NCI-H748 (cell line): ENCODE data around the gene IL25.
"Not testable (repeated sequence)": the region's sequence is repeated elsewhere in the genome, so short reads cannot be mapped to it uniquely, and the experiment has no call there.

Source experiments
- DNase-seq: peaks from one replicate; lab custom pipeline; 2025; ENCODE audit not compliant: unreplicated experiment; lab: John Stamatoyannopoulos, UW

The IL25 gene

DNA sequence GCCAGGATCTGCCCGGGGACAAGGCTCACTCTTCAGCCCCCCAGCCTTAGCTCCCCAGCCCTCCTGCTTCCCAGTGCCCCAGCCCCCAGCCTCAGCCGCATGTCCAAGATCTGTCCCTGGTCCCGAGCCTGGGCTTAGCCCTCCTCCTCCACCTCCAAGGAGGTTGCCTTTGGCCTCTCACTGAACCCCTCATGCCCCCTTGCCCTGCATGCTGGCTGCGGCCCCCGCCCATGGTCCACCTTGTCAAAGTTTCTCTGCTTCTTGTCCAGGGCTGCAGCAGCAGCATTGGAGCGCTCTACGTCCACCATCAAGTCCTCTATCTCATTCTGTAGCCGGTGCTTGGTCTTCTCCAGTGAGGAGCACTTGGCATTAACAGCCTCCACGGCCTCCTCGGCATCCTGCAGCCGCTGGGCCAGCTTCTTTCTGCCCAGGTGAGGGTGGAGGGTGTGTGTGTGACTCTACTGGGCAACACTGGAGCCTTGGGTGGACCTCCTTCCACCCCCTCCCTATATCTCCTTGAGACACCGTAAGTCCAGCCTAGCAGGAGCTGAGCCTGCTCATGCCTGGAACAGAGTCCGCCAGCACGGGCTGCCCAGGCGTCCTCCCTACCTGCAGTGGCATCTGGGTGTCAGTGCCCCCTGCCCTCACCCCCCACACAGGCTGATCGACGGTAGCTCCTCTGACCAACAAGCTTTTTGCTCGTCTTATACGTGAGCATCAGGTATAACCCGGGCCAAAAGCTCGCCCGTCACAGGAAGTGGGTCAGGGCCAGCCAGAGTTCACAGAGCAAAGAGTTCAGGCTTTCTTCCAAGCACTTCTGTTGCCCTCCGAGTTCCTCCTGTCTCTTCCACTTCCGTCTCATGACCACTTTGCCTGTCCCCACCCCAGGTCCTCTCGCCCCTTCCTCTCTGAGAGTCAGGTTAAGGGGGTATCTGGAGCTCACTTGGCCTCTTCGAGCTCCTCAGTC, 15.6 kb downstream of the IL25 start:
- no peak for DNase-seq

GRCh38 chr14:23388996-23389395, 16.4 kb downstream of the IL25 start:
- no peak for DNase-seq

DNA sequence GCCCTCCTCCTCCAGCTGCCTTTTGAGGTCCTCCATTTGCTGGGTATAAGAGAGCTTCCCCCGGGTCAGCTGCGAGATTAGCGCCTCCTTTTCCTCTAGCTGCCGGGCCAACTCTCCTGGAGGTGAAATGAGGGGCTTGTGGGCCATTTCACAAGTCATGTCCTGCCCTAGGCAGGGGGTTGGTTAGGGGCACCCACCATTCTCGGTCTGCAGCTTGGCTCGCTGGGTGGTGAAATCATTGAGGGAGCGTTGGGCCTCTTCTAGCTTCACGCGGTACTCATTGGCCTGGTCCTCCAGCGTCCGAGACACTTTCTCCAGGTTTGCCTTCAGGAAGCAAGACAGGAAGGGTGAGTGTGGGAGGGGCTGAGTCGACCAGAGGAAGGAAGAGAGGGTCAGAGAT, 16.8 kb downstream of the IL25 start:
- DNase-seq, result no peak

- not testable (repeated sequence) for DNase-seq
Observed at GRCh38 chr14:23389871-23390270, 17.3 kb downstream of the IL25 start.

DNA sequence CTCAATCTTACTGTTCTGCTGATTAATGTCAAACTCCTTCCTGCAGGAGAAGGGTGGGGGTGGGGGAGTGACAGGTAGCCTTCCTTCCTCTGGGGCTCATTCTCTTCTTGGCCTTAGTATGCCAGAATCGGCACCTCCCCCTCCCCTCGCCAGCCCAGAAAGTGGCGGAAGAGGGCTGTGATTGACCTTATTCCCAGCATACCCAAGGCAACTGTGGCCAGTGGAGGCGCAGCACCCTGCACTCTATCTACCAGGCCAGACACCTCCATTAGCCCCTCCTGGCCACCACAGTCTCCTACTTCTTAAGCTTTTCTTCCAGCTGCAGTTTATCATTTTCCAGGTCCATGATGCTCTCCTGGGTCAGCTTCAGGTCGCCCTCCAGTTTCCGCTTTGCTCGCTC, 20.0 kb downstream of the IL25 start:
- DNase-seq, result no peak

DNA sequence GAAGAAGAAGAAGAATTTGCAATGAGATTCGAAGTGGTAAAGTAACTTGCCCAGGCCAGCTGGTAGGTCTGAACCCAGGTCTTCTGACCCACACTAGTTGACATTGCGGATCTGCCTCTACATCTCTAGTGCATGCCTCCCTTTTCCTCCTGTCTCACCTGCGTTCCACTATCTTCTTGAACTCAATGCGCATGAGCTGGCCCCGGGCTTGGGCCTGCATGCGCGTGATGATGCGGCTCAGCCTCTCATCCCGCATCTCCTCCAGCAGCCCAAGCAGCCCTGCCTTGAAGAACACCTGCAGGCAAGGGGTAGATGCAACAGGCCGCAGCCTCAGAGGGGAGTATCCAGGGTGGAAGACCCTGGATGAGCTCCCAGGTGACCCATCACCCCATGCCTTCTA, 23.5 kb downstream of the IL25 start:
- DNase-seq, result no peak

GRCh38 chr14:23396781-23397407, 24.3 kb downstream of the IL25 start:
- no peak for DNase-seq

DNA sequence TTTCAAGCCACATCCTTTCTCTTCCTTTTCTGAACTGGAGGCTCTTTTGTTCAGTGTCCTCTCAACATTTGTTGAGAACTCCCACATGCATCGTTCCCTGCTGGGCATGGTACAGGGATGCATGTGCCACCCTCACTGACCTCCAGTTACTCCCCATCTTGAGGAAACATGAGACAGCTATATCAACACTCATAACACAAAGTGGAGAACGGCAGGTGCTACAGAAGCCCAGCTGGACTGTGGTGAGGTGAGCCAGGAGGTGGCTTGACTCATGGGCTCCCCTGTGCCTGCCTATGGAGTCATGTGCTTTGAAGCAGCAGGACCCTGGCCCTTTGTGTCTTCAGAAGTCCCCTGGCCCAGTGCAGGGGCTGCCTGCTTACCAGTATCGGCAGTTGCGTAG, 25.7 kb downstream of the IL25 start:
- DNase-seq, result peak; percentile 22

GRCh38 chr14:23399136-23399535, 26.5 kb downstream of the IL25 start:
- no peak for DNase-seq

DNA sequence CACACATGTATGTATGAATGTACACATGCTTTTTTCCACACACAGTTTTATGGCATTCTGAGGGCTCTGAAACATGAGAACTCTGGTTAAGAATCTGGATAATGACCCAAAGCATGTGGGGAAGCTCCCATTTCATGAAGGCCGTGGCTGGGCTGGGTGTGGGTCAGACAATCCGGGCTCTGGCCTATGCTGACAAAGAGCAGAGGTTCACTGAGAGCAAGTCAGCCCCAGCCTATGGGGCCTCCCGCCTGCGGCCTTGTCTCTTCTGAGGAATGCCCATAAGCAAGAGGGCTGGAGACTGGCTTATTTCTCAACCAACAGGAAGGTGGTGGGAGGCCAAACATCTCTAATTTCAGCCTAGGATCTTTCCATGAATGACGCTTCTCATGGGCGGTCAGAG, 27.0 kb downstream of the IL25 start:
- DNase-seq, result no peak

DNA sequence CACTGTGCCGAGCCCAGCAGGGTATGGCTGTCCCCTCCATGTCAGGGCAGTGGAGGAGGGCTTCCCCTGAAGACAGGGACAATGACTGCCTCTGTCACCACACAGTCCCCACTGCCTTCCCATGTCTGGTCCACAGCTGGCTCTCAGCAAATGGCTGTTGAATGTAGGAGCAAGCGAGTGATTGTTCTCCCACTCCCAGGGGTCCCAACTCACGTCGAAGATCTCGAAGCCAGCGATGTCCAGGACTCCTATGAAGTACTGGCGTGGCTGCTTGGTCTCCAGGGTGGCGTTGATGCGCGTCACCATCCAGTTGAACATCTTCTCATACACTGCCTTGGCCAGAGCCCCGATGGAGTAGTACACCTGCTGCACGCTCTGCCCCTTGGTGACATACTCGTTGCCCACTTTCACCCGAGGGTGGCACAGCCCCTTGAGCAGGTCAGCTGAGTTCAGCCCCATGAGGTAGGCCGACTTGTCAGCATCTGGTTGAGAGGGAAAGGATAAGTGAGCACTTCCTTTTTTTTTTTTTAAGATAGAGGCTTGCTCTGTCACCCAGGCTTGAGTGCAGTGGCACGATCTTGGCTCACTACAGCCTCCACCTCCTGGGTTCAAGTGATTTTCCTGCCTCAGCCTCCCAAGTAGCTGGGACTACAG, 28.0 kb downstream of the IL25 start:
- not testable (repeated sequence) for DNase-seq

DNA sequence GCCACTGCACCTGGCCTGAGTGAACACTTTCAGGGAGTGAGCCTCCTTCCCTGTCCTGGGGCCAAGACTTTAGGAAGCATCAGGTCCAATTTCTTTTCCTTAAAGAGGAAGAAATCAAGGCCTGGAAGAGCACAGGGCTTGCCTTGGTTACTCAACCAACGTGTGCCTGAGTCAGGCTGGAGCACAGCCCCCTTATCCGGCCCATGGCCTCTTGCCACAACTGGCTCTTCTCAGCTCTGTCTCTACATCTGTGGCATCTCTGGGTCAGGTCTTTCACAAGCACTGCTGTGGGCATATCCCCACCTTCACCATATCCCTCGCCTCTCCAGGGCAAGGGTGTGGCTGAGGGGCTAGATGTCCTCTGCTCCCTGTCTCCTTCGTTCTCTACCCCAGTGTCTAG, 28.7 kb downstream of the IL25 start:
- no peak for DNase-seq

DNA sequence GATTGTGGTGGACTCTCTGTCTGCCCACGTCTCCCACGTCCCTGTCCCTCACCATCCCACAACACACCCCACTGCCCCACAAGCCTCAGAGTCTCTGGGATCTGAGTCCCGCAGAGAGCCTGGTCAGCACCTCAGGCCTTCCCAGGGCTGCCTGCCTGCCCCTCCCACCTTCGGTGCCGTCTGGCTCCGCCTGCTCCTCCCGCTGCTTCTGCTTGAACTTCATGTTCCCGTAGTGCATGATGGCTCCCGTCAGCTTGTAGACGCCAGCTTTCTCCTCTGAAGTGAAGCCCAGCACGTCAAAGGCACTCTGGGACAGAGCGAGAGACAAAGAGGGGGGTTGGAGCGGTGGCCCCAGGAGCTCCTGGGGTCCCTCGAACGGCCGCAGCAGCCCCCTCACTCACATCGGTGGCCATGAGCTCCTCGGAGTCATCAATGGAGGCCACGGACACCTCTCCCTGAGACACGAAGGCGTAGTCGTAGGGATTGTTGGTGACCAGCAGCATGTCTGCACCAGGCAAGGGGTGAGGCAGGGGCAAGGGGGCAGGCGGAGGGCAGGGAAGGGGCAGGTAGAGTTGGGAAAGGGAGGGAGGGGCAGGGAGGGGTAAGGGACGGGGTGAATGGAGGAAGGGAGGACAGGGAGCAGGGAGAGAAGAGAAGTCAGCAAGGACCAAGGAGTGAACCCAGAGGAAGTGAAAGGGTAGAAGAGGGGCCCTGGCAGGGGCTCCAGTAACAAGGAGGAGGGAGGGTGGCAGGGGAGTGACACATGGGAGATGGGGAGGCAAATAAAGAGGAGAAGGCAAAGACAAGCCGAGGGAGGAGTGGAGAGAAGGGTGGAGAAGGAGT, 29.9 kb downstream of the IL25 start:
- DNase-seq, result no peak

GRCh38 chr14:23403139-23403438, 30.5 kb downstream of the IL25 start:
- DNase-seq, result no peak

DNA sequence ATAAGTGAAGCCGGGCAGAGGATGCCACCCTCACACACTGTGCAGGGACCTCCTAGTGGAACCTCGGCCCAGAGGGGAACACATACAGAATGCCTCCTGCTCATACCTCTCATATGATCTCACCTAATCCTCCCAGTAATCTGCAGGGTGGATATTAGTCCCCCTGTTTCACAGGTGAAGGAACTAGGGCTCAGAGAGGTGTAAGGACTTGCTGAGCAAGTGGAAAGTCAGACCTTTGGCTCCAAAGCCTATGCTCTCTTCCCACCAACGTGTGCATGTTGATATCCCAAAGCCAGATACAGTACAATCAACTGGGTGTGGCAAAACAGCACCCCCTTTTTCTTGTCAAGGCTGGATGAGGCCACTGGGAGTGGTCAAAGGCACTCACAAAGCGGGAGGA, 31.3 kb downstream of the IL25 start:
- DNase-seq, result no peak

- DNase-seq, result no peak
Observed at GRCh38 chr14:23404331-23404900, 31.8 kb downstream of the IL25 start.

- no peak for DNase-seq
Observed at GRCh38 chr14:23405096-23405495, 32.5 kb downstream of the IL25 start.

DNA sequence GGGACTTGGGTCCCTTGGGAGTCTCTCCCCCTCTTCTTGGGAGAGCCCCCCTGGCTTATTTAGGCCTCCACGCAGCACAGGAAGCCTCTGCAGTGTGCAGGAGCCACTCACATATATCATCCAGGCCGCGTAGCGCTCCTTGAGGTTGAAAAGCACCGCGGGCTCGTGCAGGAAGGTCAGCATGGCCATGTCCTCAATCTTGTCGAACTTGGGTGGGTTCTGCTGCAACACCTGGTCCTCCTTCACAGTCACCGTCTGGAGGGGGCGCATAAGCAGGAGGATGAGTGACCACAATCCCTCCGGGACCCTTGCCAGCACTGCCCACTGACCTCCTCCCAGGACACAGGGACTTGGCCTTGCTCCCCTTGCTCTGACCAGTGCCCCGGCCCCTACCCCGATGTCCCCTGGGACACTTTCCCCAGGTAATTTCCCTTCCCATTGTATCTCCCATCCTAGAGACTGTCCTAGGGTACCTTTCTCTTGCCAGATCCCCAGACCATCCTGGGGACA, 33.0 kb downstream of the IL25 start:
- no peak for DNase-seq

DNA sequence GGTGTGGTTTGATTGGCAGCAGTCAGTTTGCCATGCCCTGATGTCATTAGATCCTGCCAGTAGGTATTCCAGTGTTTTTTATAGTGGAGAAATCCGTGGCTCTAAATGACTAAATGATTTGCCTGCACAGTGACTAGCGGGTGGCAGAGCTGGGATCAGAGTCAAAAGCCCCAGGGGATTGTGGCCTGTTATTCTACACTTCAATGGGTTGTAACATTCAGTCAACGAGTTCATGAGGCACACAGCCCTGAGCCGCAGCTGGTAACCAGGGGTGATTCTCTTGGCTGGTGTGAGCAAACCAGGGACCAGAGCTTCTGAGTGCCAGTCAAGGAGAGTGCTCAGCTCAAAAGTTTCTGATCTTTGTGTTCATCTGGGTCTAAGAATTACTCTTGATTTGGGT, 33.6 kb downstream of the IL25 start:
- DNase-seq, result no peak

DNA sequence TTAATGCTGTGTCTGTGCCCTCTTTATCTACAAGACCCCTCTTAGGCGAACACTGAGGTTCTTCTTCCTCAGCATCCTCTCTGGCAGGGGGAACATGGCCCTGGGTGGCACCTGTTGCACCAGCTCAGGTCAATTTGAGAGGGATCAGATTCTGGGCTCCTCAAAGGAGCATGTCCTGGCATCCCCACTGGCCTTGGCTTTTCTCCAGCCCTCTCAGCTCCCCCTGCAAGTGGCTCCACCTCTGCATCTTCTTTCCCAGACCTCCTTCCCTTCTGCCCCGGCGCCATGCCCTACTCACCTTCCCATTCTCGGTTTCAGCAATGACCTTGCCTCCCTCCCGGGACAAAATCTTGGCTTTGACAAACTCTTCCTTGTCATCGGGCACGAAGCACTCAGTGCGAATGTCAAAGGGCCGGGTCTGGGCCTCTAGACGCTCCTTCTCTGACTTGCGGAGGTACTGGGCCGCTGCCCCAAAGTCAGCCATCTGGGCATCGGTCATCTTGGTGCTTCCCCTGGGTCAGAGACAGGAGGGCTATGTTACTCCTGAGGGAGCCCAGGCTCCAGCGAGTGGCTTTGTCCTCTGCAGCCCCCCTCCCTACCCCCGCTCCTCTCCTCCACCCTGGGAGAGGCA, 34.2 kb downstream of the IL25 start:
- no peak for DNase-seq
